ENCODE data around the gene RSPH9. TPM values are rescaled to one million over a fixed set of nuclear protein-coding genes. Genes with fewer than 3 reads are reported as not detected.

Gene RSPH9
- total RNA-seq, 1 donor from 2014 or later, result 0.30 TPM

GRCh38 chr6:43670623-43670986 lies 25.8 kb downstream of the RSPH9 start:
- peaks cover 11% of the 10 kb centered on the region for H4K20me1 ChIP-seq (ENCODE audit: insufficient read depth, low read length)
- no peak overlapping the region for H3K27ac Mint-ChIP-seq (ENCODE audit: unreplicated experiment)
- no peak overlapping the region for H2AFZ ChIP-seq (ENCODE audit: low read depth, low read length)
- FAIRE-seq (no peak), DNase-seq (ENCODE audit: low read depth) (no peak)
- no peaks in the 10 kb centered on the region for H3K27me3 Mint-ChIP-seq (ENCODE audit: low read depth, unreplicated experiment)
- H3K9me3 ChIP-seq (ENCODE audit: insufficient read depth, low read depth, low read length), result no peaks in the 10 kb centered on the region
- no peak for TF ChIP-seq EZH2 (IDR thresholded peaks at IDR 0.05; ENCODE audit: insufficient read depth, low read length)
- TF ChIP-seq, protein P1, sequence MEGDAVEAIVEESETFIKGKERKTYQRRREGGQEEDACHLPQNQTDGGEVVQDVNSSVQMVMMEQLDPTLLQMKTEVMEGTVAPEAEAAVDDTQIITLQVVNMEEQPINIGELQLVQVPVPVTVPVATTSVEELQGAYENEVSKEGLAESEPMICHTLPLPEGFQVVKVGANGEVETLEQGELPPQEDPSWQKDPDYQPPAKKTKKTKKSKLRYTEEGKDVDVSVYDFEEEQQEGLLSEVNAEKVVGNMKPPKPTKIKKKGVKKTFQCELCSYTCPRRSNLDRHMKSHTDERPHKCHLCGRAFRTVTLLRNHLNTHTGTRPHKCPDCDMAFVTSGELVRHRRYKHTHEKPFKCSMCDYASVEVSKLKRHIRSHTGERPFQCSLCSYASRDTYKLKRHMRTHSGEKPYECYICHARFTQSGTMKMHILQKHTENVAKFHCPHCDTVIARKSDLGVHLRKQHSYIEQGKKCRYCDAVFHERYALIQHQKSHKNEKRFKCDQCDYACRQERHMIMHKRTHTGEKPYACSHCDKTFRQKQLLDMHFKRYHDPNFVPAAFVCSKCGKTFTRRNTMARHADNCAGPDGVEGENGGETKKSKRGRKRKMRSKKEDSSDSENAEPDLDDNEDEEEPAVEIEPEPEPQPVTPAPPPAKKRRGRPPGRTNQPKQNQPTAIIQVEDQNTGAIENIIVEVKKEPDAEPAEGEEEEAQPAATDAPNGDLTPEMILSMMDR (IDR thresholded peaks at IDR 0.05; ENCODE audit: insufficient read depth, low read depth, low read length), result no peak
- no peaks in the 10 kb centered on the region for H3K27me3 ChIP-seq (ENCODE audit: insufficient read depth, low read length)
- no peak overlapping the region for H3K27ac ChIP-seq (ENCODE audit: low read depth, low read length)
- no peak overlapping the region for H3K4me3 Mint-ChIP-seq (ENCODE audit: unreplicated experiment)
- peaks cover 15% of the 10 kb centered on the region for H3K36me3 Mint-ChIP-seq (ENCODE audit: low read depth, unreplicated experiment)
- H3K36me3 ChIP-seq (ENCODE audit: insufficient read depth, low read length), result peaks cover 9% of the 10 kb centered on the region
- H3K4me2 ChIP-seq (ENCODE audit: low read length), result no peak overlapping the region
- H3K9ac ChIP-seq (ENCODE audit: low read length), result no peak overlapping the region
- H3K4me1 Mint-ChIP-seq (ENCODE audit: low read depth, unreplicated experiment), result peaks cover 27% of the 10 kb centered on the region
- peaks cover 16% of the 10 kb centered on the region for H3K4me1 ChIP-seq (ENCODE audit: insufficient read depth, low read length)
- no peaks in the 10 kb centered on the region for H3K9me3 Mint-ChIP-seq (ENCODE audit: unreplicated experiment)
- H3K4me3 ChIP-seq (ENCODE audit: insufficient read depth, low read depth, low read length), result no peak overlapping the region
- H3K79me2 ChIP-seq (ENCODE audit: insufficient read depth, low read length), result no peaks in the 10 kb centered on the region

DNA sequence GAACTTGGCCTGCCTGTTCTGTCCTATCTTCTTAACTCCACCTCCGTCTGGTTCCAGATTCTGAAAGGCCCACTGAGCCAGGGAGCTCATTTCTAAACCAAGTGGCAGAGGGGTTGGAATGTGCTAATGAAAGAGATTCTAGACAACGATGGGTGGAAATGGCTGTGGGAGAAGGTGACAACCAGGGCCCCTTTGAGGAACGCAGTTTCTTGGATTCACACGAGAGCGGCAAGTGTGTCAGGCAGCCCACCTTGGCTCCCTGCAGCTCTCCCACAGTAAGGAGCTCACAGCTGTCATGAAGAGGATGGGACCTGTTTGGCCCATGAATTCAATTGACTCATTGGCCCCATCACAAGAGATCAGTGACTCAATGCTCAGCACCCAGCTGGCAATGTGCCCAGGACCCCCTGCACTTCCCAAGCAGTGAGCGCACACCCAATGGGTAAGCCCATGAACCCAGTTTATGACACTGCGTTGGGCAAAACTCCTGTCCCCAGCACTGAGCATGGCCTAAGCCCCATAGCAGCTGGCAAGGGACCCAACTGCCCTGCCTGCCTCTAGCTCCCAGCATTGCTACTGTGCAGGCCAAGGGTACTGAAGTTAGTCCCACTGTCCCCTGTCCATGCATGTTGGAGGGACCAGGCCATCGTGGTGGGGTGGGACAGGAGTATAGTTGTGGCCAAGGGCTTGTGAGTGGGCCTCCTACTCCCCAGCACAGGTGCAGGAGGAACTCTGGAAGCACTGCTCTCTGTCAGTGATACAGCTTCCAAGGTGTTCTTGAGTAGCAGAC lies 26.4 kb downstream of the RSPH9 start:
- H3K27ac ChIP-seq (ENCODE audit: low read depth, low read length), result no peak overlapping the region
- H3K27me3 ChIP-seq (ENCODE audit: insufficient read depth, low read length), result no peaks in the 10 kb centered on the region
- H3K4me2 ChIP-seq (ENCODE audit: low read length), result no peak overlapping the region
- H4K20me1 ChIP-seq (ENCODE audit: insufficient read depth, low read length), result peaks cover 11% of the 10 kb centered on the region
- DNase-seq (ENCODE audit: low read depth), result no peak
- no peak overlapping the region for H3K4me3 ChIP-seq (ENCODE audit: insufficient read depth, low read depth, low read length)
- no peak overlapping the region for H3K4me3 Mint-ChIP-seq (ENCODE audit: unreplicated experiment)
- no peak overlapping the region for H3K27ac Mint-ChIP-seq (ENCODE audit: unreplicated experiment)
- TF ChIP-seq, protein P1 (IDR thresholded peaks at IDR 0.05; ENCODE audit: insufficient read depth, low read depth, low read length), result no peak
- no peak for TF ChIP-seq EZH2 (IDR thresholded peaks at IDR 0.05; ENCODE audit: insufficient read depth, low read length)
- no peak overlapping the region for H2AFZ ChIP-seq (ENCODE audit: low read depth, low read length)
- no peaks in the 10 kb centered on the region for H3K27me3 Mint-ChIP-seq (ENCODE audit: low read depth, unreplicated experiment)
- H3K36me3 ChIP-seq (ENCODE audit: insufficient read depth, low read length), result peaks cover 13% of the 10 kb centered on the region
- H3K79me2 ChIP-seq (ENCODE audit: insufficient read depth, low read length), result no peaks in the 10 kb centered on the region
- no peaks in the 10 kb centered on the region for H3K9me3 ChIP-seq (ENCODE audit: insufficient read depth, low read depth, low read length)
- no peaks in the 10 kb centered on the region for H3K9me3 Mint-ChIP-seq (ENCODE audit: unreplicated experiment)
- peaks cover 27% of the 10 kb centered on the region for H3K4me1 Mint-ChIP-seq (ENCODE audit: low read depth, unreplicated experiment)
- H3K36me3 Mint-ChIP-seq (ENCODE audit: low read depth, unreplicated experiment), result peaks cover 18% of the 10 kb centered on the region
- no peak overlapping the region for H3K9ac ChIP-seq (ENCODE audit: low read length)
- FAIRE-seq, result no peak
- H3K4me1 ChIP-seq (ENCODE audit: insufficient read depth, low read length), result peaks cover 16% of the 10 kb centered on the region
